K562 (cell line): ENCODE data around the gene GARNL3. TPM values are rescaled to one million over a fixed set of nuclear protein-coding genes. Genes with fewer than 3 reads are reported as not detected.
A peak's percentile ranks its signal among the peaks of the same experiment; 100 is the strongest.

Experiments used
- ATAC-seq: fragments of 200-7000 bp; cut with Tn5 transposase; 3 replicates; pipeline ENCODE4 v1.9.1; 2020; ENCODE audit warnings: moderate library complexity
- BruUV-seq: library from RNA; stranded (reverse); fragments of 400-500 nt; replicated peaks from 2 replicates; lab custom pipeline; 2021; lab: Mats Ljungman, UMichigan
- CTCF ChIA-PET: fragments of 300-600 bp; formaldehyde crosslinking; extraction: SDS; loops from one replicate; lab custom pipeline; 2021; ENCODE audit warnings: low intra/inter-chr PET ratio; lab: Yijun Ruan, JAX
- POLR2A ChIA-PET: fragments of 300-600, 350-650 bp; sonication (Branson Sonifier 250); formaldehyde crosslinking; extraction: SDS; loops from one replicate; lab custom pipeline; 2021; ENCODE audit warnings: antibody characterized with exemption, inconsistent platforms; lab: Yijun Ruan, JAX
- DNase-seq, 4 experiments: peaks; one replicate each; pipeline versions ENCODE4 v3.0.0 to v3.0.0-alpha.2; 2011 to 2018; ENCODE audit warnings: low spot score in 3 of 4, mixed read lengths in 3 of 4; ENCODE audit errors: extremely low read depth in 1 of 4
- FAIRE-seq: peaks from 2 replicates; lab custom pipeline; 2011; peaks lifted over from hg19 to GRCh38; lab: Jason Lieb, UNC
- H2AFZ ChIP-seq: 2 replicates; pipeline ENCODE4 v1.6.0; 2011; ENCODE audit warnings: low read depth, low read length, control low read depth, inconsistent platforms
- H3K27ac ChIP-seq: fragments of 200-600 bp; 3 replicates; pipeline ENCODE4 v1.8.0; 2011; ENCODE audit warnings: low read depth, mild to moderate bottlenecking, control low read depth, inconsistent platforms, low read length, moderate library complexity, mixed read lengths; ENCODE audit errors: extremely low read depth
- H3K27me3 ChIP-seq, 2 experiments: fragments of 300-600 bp in 1 of 2; 2 replicates in 1 of 2; 3 replicates in 1 of 2; pipeline versions ENCODE4 v1.6.0 to v1.8.0; 2011; ENCODE audit warnings: inconsistent platforms in 2 of 2, low read length in 2 of 2, mild to moderate bottlenecking in 1 of 2, mixed read lengths in 1 of 2, moderate library complexity in 1 of 2; ENCODE audit not compliant: control insufficient read depth in 2 of 2, insufficient read depth in 2 of 2
- H3K36me3 ChIP-seq: fragments of 300-600 bp; 3 replicates; pipeline ENCODE4 v1.8.0; 2011; ENCODE audit warnings: mild to moderate bottlenecking, low read length, inconsistent platforms; ENCODE audit not compliant: control insufficient read depth, insufficient read depth
- H3K4me1 ChIP-seq, 2 experiments: fragments of 200-600 bp in 1 of 2; replicated peaks in 1 of 2; 2 replicates in 1 of 2; 3 replicates in 1 of 2; pipeline versions ENCODE4 v1.5.1 to v1.8.0; 2011; ENCODE audit warnings: inconsistent platforms in 2 of 2, low read length in 2 of 2, mild to moderate bottlenecking in 1 of 2, mixed read lengths in 1 of 2, moderate library complexity in 1 of 2; ENCODE audit not compliant: control insufficient read depth in 2 of 2, insufficient read depth in 2 of 2
- H3K4me2 ChIP-seq: 2 replicates; pipeline ENCODE4 v1.6.1; 2011; ENCODE audit warnings: low read length, control low read depth, inconsistent platforms, mixed read lengths; ENCODE audit not compliant: insufficient read depth
- H3K4me3 ChIP-seq: fragments of 200-600 bp; sonication (generic), shearing (Covaris generic); 2 replicates; pipeline ENCODE4 v1.5.1; 2016; ENCODE audit warnings: control low read depth, inconsistent platforms
- H3K79me2 ChIP-seq: fragments of 200-600 bp; 3 replicates; pipeline ENCODE4 v1.8.0; 2011; ENCODE audit warnings: low read length, inconsistent platforms; ENCODE audit not compliant: control insufficient read depth, insufficient read depth
- H3K9ac ChIP-seq, 2 experiments: 2 replicates each; pipeline versions ENCODE4 v1.6.0 to v1.6.1; 2011; ENCODE audit warnings: low read depth in 2 of 2, low read length in 2 of 2, control low read depth in 1 of 2, inconsistent platforms in 1 of 2, mild to moderate bottlenecking in 1 of 2, mixed read lengths in 1 of 2; ENCODE audit not compliant: insufficient read depth in 1 of 2
- H3K9me1 ChIP-seq: one replicate; pipeline ENCODE4 v1.6.0; 2011; ENCODE audit warnings: inconsistent platforms, mild to moderate bottlenecking, low read length, moderate library complexity; ENCODE audit not compliant: control insufficient read depth, insufficient read depth
- H3K9me3 ChIP-seq: replicated peaks from 2 replicates; pipeline ENCODE4 v1.5.1; 2011; ENCODE audit warnings: low read depth, low read length, inconsistent platforms; ENCODE audit not compliant: control insufficient read depth, insufficient read depth
- H4K20me1 ChIP-seq: replicated peaks from 2 replicates; pipeline ENCODE4 v1.6.1; 2011; ENCODE audit warnings: low read length, inconsistent platforms, mixed read lengths; ENCODE audit not compliant: control insufficient read depth, insufficient read depth
- ESRRA ChIP-seq: fragments of 450-650 bp; IDR thresholded peaks from 2 replicates; pipeline ENCODE4 v1.6.1; 2014; ENCODE audit warnings: low read depth, mild to moderate bottlenecking, moderate library complexity, borderline replicate concordance
- GTF2A2 ChIP-seq: IDR thresholded peaks from 2 replicates; pipeline ENCODE4 v1.6.1; 2016; ENCODE audit warnings: mild to moderate bottlenecking, missing genetic modification characterization, missing compliant biosample characterization
- RBBP5 ChIP-seq: fragments of 200-600 bp; sonication (generic); IDR thresholded peaks from 2 replicates; pipeline ENCODE4 v1.6.1; 2012; ENCODE audit warnings: borderline replicate concordance, mild to moderate bottlenecking, low read length, control low read depth, inconsistent platforms; ENCODE audit not compliant: insufficient read depth, poor library complexity, severe bottlenecking
- RFX5 ChIP-seq: IDR thresholded peaks from 2 replicates; pipeline ENCODE4 v1.6.1; 2011; ENCODE audit warnings: low read depth, mild to moderate bottlenecking, improper control_type of control experiment, low read length
- RHOXF2B ChIP-seq: fragments of 250-450 bp; sonication (Bioruptor Pico); conservative IDR thresholded peaks from 2 replicates; pipeline ENCODE4 v1.5.1; 2021
- ZBTB8A ChIP-seq: fragments of 450-650 bp; IDR thresholded peaks from 2 replicates; pipeline ENCODE4 v1.6.1; 2018; ENCODE audit warnings: mild to moderate bottlenecking, moderate library complexity; ENCODE audit not compliant: partially characterized antibody
- WGBS: fragments of 100-300 bp; shearing (Covaris generic); methylation state at CpG from one replicate; pipeline ENCODE4 v1.1.6; 2016; ENCODE audit warnings: low coverage, mixed read lengths; ENCODE audit not compliant: insufficient coverage; ENCODE audit errors: missing lambda C conversion rate; 5-methylcytosine and 5-hydroxymethylcytosine counted together
- in situ Hi-C: fragments of 300-500 bp; cut with MboI; formaldehyde crosslinking; loops from 4 replicates; pipeline ENCODE4 v1.15.0; 2018; ENCODE audit warnings: inconsistent platforms, mixed read lengths
- intact Hi-C: fragments of 100-400 bp; cut with micrococcal nuclease; formaldehyde crosslinking; loops from 2 replicates; pipeline ENCODE4 v1.14.2; 2022
- polyA plus RNA-seq, 8 experiments: library from polyadenylated mRNA; depleted of rRNA in 4 of 8; stranded (reverse) in 5 of 8; unstranded in 3 of 8; fragments of >200 nt; fragmentation: Nextera tagmentation in 2 of 8; fragmentation: Illumina TruSeq in 1 of 8; extraction: Ambion mirVana in 2 of 8; extraction: Trizol in 1 of 8; gene quantifications; 2 replicates each; pipeline versions ENCODE4 v1.2.1 to v1.2.3, GENCODE V29; 2011 to 2014; ENCODE audit warnings: inconsistent platforms in 1 of 8, missing spikeins in 1 of 8
- total RNA-seq, 7 experiments: library from RNA; depleted of rRNA in 6 of 7; stranded (reverse); fragments of >200 nt in 6 of 7; fragmentation: Illumina TruSeq in 2 of 7; extraction: Trizol in 2 of 7; gene quantifications; 2 replicates each; pipeline versions ENCODE4 v1.2.1 to v1.2.3, GENCODE V29; 2011 to 2021; ENCODE audit warnings: low replicate concordance in 1 of 7
- TF ChIP-seq, protein P1 (sequence below): sonication (generic); formaldehyde crosslinking; IDR thresholded peaks from 2 replicates; pipeline ENCODE4 v1.8.0; 2022; ENCODE audit warnings: mild to moderate bottlenecking, missing genetic modification reagents
- TF ChIP-seq, protein P2 (sequence below), 2 experiments: fragments of 450-650 bp in 1 of 2; sonication (generic) in 1 of 2; formaldehyde crosslinking; conservative IDR thresholded peaks; 2 replicates each; pipeline versions ENCODE4 v1.4.0 to v1.8.1; 2020 to 2022; ENCODE audit warnings: mild to moderate bottlenecking in 1 of 2, missing genetic modification reagents in 1 of 2
- TF ChIP-seq, protein P3 (sequence below): fragments of 450-650 bp; IDR thresholded peaks from 2 replicates; pipeline ENCODE4 v1.6.1; 2018; ENCODE audit not compliant: partially characterized antibody
- TF ChIP-seq, protein P4 (sequence below): fragments of 200-800 bp; sonication (Bioruptor generic); IDR thresholded peaks from 2 replicates; pipeline ENCODE4 v1.6.1; 2017; ENCODE audit warnings: missing genetic modification characterization, missing compliant biosample characterization
- TF ChIP-seq, protein P5 (sequence below): fragments of 250-450 bp; sonication (Bioruptor Pico); IDR thresholded peaks from 2 replicates; pipeline ENCODE4 v1.8.0; 2021; ENCODE audit warnings: moderate library complexity, mild to moderate bottlenecking, inconsistent platforms

GARNL3 gene
- total and polyA plus RNA-seq, 9 of the 15 experiments (the other 6 are each of a cell fraction or from before 2014, with no cell fraction given): 0.35 to 2.7 (median 1.6) TPM

DNA sequence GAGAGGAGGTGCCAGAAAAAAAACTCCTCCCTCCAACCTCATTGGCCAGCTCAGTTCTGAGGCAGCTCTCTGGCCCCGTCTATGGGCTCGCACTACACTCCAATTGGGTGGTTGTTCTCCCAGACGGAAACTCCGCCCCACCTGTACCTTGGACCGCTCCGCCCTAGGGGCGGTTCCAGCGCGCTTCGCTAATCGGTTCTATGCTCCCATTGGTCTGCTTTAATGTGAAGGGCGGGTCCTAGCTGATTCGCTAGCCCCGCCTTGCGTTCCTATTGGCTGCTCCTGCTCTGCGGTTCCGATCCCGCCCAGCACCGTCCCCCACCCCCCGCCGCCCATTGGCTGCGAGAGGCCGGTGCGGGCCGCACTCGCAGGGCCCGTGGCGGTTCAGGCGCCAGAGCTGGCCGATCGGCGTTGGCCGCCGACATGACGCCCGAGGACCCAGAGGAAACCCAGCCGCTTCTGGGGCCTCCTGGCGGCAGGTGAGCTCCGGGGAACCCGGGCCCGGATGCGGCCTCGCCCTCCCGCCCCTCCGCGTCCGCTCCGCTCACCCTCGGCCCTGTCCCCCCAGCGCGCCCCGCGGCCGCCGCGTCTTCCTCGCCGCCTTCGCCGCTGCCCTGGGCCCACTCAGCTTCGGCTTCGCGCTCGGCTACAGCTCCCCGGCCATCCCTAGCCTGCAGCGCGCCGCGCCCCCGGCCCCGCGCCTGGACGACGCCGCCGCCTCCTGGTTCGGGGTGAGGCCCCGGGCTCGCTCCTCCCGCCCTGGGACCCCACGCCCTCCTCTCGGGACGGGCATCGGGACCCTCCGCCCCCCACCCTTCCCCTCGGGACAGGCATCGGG, 132.5 kb downstream of the GARNL3 start, which contains the start of gene SLC2A8:
TSS of gene SLC2A8 (plus strand) at position 362 of the 838 bp plus-strand sequence. CDS start at position 424, 62 bp downstream.
- intact Hi-C loops (loop anchor here (5.0 kb wide), 1 partner anchor 180 kb away; no protein-coding TSS in a partner anchor), in situ Hi-C loops (no loop called here)
- BruUV-seq: no TSS peak
- ATAC-seq: peak; percentile 97
- CTCF ChIA-PET: no interaction called here
- peak within 1 kb of the TSS; percentile 66 for H3K4me3 ChIP-seq
- peak within 1 kb of the TSS; percentile 56 to 93; a peak in 3 of 4 replicates for H3K9ac ChIP-seq
- peak within 1 kb of the TSS; percentile 96 for H2AFZ ChIP-seq
- H3K9me3 ChIP-seq: no peaks in the 10 kb centered on the region
- H4K20me1 ChIP-seq: peaks cover 4% of the 10 kb centered on the region; the same call in 1 of the 2 replicates
- POLR2A ChIA-PET: interaction anchor here (0.7 to 1.7 kb wide), 8 partner anchors 11 to 517 kb away, joined by 3 to 7 read pairs (median 4); partner anchors contain the start of genes LRSAM1, RPL12 and ZNF79
- peak; percentile 100 for FAIRE-seq
- DNase-seq: peak; percentile 98 to 99 (median 99)
- peak within 1 kb of the TSS; percentile 64; the same call in 2 of the 3 replicates for H3K27ac ChIP-seq
- no peaks in the 10 kb centered on the region for H3K36me3 ChIP-seq
- H3K4me2 ChIP-seq: peak within 1 kb of the TSS; percentile 86
- peaks cover 17 to 25% of the 10 kb centered on the region in 2 experiments; a peak in 3 of 5 replicates for H3K4me1 ChIP-seq
- under 1% methylated on average over 40 of the region's 87 CpGs for WGBS
- H3K9me1 ChIP-seq: no peaks in the 10 kb centered on the region
- H3K27me3 ChIP-seq: no peaks in the 10 kb centered on the region; a peak in 1 of 5 replicates
- no peaks in the 10 kb centered on the region for H3K79me2 ChIP-seq
- TF ChIP-seq GTF2A2 (tag) (no peak), RHOXF2B (CRISPR knock-in tag) (no peak), ESRRA (no peak; the same call in 1 of the 2 replicates), RFX5 (no peak; the same call in 1 of the 2 replicates), RBBP5 (peak; percentile 35), ZBTB8A (no peak)
- TF ChIP-seq, protein P1, sequence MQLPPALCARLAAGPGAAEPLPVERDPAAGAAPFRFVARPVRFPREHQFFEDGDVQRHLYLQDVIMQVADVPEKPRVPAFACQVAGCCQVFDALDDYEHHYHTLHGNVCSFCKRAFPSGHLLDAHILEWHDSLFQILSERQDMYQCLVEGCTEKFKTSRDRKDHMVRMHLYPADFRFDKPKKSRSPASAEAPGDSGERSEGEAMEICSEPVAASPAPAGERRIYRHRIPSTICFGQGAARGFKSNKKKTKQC (CRISPR knock-in tag): peak; percentile 80
- TF ChIP-seq, protein P2, sequence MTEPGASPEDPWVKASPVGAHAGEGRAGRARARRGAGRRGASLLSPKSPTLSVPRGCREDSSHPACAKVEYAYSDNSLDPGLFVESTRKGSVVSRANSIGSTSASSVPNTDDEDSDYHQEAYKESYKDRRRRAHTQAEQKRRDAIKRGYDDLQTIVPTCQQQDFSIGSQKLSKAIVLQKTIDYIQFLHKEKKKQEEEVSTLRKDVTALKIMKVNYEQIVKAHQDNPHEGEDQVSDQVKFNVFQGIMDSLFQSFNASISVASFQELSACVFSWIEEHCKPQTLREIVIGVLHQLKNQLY (CRISPR knock-in tag; conservative IDR thresholded peaks at IDR 0.05): no peak
- TF ChIP-seq, protein P3, sequence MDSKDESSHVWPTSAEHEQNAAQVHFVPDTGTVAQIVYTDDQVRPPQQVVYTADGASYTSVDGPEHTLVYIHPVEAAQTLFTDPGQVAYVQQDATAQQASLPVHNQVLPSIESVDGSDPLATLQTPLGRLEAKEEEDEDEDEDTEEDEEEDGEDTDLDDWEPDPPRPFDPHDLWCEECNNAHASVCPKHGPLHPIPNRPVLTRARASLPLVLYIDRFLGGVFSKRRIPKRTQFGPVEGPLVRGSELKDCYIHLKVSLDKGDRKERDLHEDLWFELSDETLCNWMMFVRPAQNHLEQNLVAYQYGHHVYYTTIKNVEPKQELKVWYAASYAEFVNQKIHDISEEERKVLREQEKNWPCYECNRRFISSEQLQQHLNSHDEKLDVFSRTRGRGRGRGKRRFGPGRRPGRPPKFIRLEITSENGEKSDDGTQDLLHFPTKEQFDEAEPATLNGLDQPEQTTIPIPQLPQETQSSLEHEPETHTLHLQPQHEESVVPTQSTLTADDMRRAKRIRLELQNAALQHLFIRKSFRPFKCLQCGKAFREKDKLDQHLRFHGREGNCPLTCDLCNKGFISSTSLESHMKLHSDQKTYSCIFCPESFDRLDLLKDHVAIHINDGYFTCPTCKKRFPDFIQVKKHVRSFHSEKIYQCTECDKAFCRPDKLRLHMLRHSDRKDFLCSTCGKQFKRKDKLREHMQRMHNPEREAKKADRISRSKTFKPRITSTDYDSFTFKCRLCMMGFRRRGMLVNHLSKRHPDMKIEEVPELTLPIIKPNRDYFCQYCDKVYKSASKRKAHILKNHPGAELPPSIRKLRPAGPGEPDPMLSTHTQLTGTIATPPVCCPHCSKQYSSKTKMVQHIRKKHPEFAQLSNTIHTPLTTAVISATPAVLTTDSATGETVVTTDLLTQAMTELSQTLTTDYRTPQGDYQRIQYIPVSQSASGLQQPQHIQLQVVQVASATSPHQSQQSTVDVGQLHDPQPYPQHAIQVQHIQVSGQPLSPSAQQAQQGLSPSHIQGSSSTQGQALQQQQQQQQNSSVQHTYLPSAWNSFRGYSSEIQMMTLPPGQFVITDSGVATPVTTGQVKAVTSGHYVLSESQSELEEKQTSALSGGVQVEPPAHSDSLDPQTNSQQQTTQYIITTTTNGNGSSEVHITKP: no peak
- TF ChIP-seq, protein P4, sequence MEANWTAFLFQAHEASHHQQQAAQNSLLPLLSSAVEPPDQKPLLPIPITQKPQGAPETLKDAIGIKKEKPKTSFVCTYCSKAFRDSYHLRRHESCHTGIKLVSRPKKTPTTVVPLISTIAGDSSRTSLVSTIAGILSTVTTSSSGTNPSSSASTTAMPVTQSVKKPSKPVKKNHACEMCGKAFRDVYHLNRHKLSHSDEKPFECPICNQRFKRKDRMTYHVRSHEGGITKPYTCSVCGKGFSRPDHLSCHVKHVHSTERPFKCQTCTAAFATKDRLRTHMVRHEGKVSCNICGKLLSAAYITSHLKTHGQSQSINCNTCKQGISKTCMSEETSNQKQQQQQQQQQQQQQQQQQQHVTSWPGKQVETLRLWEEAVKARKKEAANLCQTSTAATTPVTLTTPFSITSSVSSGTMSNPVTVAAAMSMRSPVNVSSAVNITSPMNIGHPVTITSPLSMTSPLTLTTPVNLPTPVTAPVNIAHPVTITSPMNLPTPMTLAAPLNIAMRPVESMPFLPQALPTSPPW (CRISPR knock-in tag): peak; percentile 44
- TF ChIP-seq, protein P5, sequence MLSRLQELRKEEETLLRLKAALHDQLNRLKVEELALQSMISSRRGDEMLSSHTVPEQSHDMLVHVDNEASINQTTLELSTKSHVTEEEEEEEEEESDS (CRISPR knock-in tag): no peak
